H1 (cell line): ENCODE data around the gene RAB34. TPM values are rescaled to one million over a fixed set of nuclear protein-coding genes. Genes with fewer than 3 reads are reported as not detected.

Experiments used
- ATF2 ChIP-seq: IDR thresholded peaks from 2 replicates; pipeline ENCODE4 v1.6.1; 2012; ENCODE audit warnings: low read length, inconsistent platforms
- CREB1 ChIP-seq: IDR thresholded peaks from 2 replicates; pipeline ENCODE4 v1.6.1; 2012; ENCODE audit warnings: inconsistent platforms
- NRF1 ChIP-seq: IDR thresholded peaks from 2 replicates; pipeline ENCODE4 v1.6.1; 2011; ENCODE audit warnings: mild to moderate bottlenecking, low read depth, low read length, improper control_type of control experiment
- SP4 ChIP-seq: IDR thresholded peaks from 2 replicates; pipeline ENCODE4 v1.6.1; 2012; ENCODE audit warnings: low read length, inconsistent platforms
- TAF7 ChIP-seq: optimal IDR thresholded peaks from 2 replicates; pipeline ENCODE3; 2011; ENCODE audit warnings: low read depth, mild to moderate bottlenecking, inconsistent platforms, low read length, moderate library complexity, borderline replicate concordance
- polyA plus RNA-seq, 7 experiments: library from polyadenylated mRNA; depleted of rRNA in 3 of 7; stranded (reverse) in 5 of 7; unstranded in 2 of 7; fragments of >200 nt in 5 of 7; fragments of 200-250 nt in 2 of 7; gene quantifications; 1 replicate in 5 of 7; 2 replicates in 1 of 7; 4 replicates in 1 of 7; pipeline versions ENCODE4 v1.2.1 to v1.2.3, GENCODE V29; 2011 to 2013; ENCODE audit warnings: missing spikeins in 2 of 7, mixed read lengths in 2 of 7
- total RNA-seq: library from RNA; stranded (reverse); fragmentation: NEBNext Ultra II Directional; extraction: Animal tissue kit (Norgen Biotek cat#: 25700); gene quantifications from 2 replicates; pipeline ENCODE4 v1.2.1, GENCODE V29; 2021
- TF ChIP-seq, protein P1 (sequence below): IDR thresholded peaks from 2 replicates; pipeline ENCODE4 v1.6.1; 2012; ENCODE audit warnings: inconsistent platforms

RAB34 gene
- total and polyA plus RNA-seq, 2 of the 8 experiments (the other 6 are each of a cell fraction or from before 2014, with no cell fraction given), result 237 to 305 TPM

DNA sequence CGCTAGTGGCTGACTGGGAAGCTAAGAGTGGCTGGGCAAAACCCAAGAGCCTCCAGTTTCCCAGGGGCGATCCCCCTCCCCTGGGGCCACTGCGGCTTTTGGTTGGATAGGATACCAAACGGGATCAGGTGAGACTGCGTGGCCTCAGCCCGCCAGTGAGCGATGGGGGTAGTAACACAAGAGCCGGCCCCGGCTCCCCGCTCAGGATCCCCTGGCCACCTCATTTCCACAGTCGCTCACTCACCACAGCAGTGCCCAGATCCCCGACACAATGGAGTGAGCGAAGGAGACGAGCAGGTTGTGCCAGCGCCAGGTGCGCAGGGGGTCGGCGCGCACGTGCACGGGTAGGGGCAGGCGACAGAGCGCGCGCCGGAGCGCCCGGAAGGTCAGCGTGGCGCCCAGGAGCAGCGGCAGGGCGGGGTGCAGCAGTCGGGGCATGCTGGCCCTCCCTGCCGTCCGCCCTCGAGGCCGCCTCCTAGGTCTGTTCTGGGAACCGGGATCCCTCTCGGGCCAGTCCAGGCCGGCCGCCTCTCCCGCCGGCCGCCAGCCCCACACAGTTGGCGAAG lies 8.1 kb upstream of the RAB34 start (continued):
- TF ChIP-seq ATF2 (no peak; the same call in 1 of the 2 replicates), NRF1 (0 out of 2 replicates have a peak, but pooled peaks have one; percentile 23), CREB1 (0 out of 2 replicates have a peak, but pooled peaks have one; percentile 36), TAF7 (peak; percentile 57), SP4 (no peak)
- TF ChIP-seq, protein P1, sequence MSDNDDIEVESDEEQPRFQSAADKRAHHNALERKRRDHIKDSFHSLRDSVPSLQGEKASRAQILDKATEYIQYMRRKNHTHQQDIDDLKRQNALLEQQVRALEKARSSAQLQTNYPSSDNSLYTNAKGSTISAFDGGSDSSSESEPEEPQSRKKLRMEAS, result peak; percentile 97
